Natural killer cell (primary cell): ENCODE data around the gene ANKRD50. TPM values are rescaled to one million over a fixed set of nuclear protein-coding genes. Genes with fewer than 3 reads are reported as not detected.

Source experiments
- ATAC-seq, 3 donors: fragments of 150-1000 bp in 2 of 3; fragments of 200-7000 bp in 1 of 3; cut with Tn5 transposase; 1 replicate in 1 of 3; 2 replicates in 2 of 3; pipeline ENCODE4 v1.10.0; 2021; ENCODE audit warnings: mild to moderate bottlenecking in 2 of 3, moderate library complexity in 2 of 3
- DNase-seq, 2 donors: peaks; one replicate each; pipeline versions ENCODE4 v3.0.0 to v3.0.0-alpha.2; 2013 to 2021; ENCODE audit warnings: mixed read lengths in 1 of 2
- H3K27ac ChIP-seq: one replicate; pipeline ENCODE4 v1.5.1; 2013; ENCODE audit warnings: mild to moderate bottlenecking, low read length
- H3K27me3 ChIP-seq: one replicate; pipeline ENCODE4 v1.6.1; 2013; ENCODE audit warnings: low read length; ENCODE audit not compliant: control insufficient read depth, insufficient read depth
- H3K36me3 ChIP-seq: one replicate; pipeline ENCODE4 v1.6.1; 2013; ENCODE audit warnings: low read length; ENCODE audit not compliant: control insufficient read depth, insufficient read depth
- H3K4me1 ChIP-seq: one replicate; pipeline ENCODE4 v1.6.1; 2013; ENCODE audit warnings: low read length; ENCODE audit not compliant: control insufficient read depth, insufficient read depth
- H3K4me3 ChIP-seq: one replicate; pipeline ENCODE4 v1.5.1; 2013; ENCODE audit warnings: low read length
- H3K9me3 ChIP-seq: one replicate; pipeline ENCODE4 v1.6.1; 2013; ENCODE audit warnings: low read length; ENCODE audit not compliant: control insufficient read depth, insufficient read depth
- H3K27ac Mint-ChIP-seq, 2 donors: one replicate each; pipeline ENCODE4 v1.8.0; 2022; ENCODE audit warnings: mild to moderate bottlenecking in 2 of 2, mixed read lengths in 2 of 2, moderate library complexity in 1 of 2
- H3K27me3 Mint-ChIP-seq, 2 donors: one replicate each; pipeline ENCODE4 v1.8.0; 2022; ENCODE audit warnings: low read depth in 2 of 2, mixed read lengths in 2 of 2
- H3K36me3 Mint-ChIP-seq: one replicate; pipeline ENCODE4 v1.8.0; 2022; ENCODE audit warnings: mixed read lengths
- H3K4me1 Mint-ChIP-seq, 2 donors: one replicate each; pipeline ENCODE4 v1.8.0; 2022; ENCODE audit warnings: mixed read lengths in 2 of 2
- H3K4me3 Mint-ChIP-seq: one replicate; pipeline ENCODE4 v1.8.0; 2022; ENCODE audit warnings: mild to moderate bottlenecking, moderate library complexity, mixed read lengths
- H3K9me3 Mint-ChIP-seq, 2 donors: one replicate each; pipeline ENCODE4 v1.8.0; 2022; ENCODE audit warnings: mixed read lengths in 2 of 2
- WGBS: methylation state at CpG from one replicate; pipeline ENCODE4 v1.1.7; 2013; ENCODE audit warnings: missing lambda C conversion rate; ENCODE audit not compliant: insufficient coverage; 5-methylcytosine and 5-hydroxymethylcytosine counted together
- intact Hi-C: fragments of 100-400 bp; cut with micrococcal nuclease; formaldehyde crosslinking; loops from one replicate; pipeline ENCODE4 v1.14.2; 2022
- total RNA-seq, 4 donors: library from RNA; stranded (reverse); fragments of 120-200 nt in 1 of 4; gene quantifications; one replicate each; pipeline versions ENCODE4 v1.2.3 to v1.2.4, GENCODE V29; 2013 to 2022
- TF ChIP-seq, protein P1 (sequence below): fragments of 200-600 bp; IDR thresholded peaks from one replicate; pipeline ENCODE4 v1.8.0; 2022; ENCODE audit warnings: antibody characterized with exemption

ANKRD50 gene
- total RNA-seq, 3 donors from 2014 or later (not counting 1 experiment from before 2014, with no cell fraction given) = 0.82 to 1.3 (median 0.90) TPM

DNA sequence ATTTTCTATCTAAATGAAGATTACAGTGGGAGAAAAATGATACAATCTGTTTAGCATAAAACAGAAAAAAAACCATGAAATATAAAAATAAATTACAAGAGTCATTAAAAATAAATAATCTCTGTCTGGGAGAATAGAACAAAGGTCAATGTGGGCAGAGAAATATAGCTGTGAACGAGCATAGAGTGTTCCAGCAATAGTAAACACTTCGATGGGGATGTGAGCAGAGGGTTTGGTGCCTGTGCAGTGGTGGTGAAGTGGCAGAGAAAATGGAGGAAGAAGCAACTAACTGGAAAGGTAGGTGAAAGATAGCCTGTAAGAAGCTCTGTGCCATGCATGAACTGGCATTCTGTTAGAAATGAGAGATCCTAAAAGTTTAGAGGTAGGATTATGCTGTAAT is 64.9 kb downstream of the ANKRD50 start:
- no peaks in the 10 kb centered on the region for H3K4me1 ChIP-seq
- Mint-ChIP-seq H3K4me3 (no peak overlapping the region), H3K27ac (no peak overlapping the region), H3K27me3 (no peaks in the 10 kb centered on the region), H3K4me1 (no peaks in the 10 kb centered on the region), H3K9me3 (peaks cover 0 to 4% of the 10 kb centered on the region in 2 donors), H3K36me3 (no peaks in the 10 kb centered on the region)
- no peak overlapping the region for H3K4me3 ChIP-seq
- TF ChIP-seq, protein P1, sequence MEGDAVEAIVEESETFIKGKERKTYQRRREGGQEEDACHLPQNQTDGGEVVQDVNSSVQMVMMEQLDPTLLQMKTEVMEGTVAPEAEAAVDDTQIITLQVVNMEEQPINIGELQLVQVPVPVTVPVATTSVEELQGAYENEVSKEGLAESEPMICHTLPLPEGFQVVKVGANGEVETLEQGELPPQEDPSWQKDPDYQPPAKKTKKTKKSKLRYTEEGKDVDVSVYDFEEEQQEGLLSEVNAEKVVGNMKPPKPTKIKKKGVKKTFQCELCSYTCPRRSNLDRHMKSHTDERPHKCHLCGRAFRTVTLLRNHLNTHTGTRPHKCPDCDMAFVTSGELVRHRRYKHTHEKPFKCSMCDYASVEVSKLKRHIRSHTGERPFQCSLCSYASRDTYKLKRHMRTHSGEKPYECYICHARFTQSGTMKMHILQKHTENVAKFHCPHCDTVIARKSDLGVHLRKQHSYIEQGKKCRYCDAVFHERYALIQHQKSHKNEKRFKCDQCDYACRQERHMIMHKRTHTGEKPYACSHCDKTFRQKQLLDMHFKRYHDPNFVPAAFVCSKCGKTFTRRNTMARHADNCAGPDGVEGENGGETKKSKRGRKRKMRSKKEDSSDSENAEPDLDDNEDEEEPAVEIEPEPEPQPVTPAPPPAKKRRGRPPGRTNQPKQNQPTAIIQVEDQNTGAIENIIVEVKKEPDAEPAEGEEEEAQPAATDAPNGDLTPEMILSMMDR = no peak
- ATAC-seq (no peak), DNase-seq (no peak)
- H3K9me3 ChIP-seq = no peaks in the 10 kb centered on the region
- no peaks in the 10 kb centered on the region for H3K36me3 ChIP-seq
- intact Hi-C loops = no loop called here
- no peaks in the 10 kb centered on the region for H3K27me3 ChIP-seq
- WGBS = 79% methylated on average over 2 of the region's 2 CpGs
- no peak overlapping the region for H3K27ac ChIP-seq

DNA sequence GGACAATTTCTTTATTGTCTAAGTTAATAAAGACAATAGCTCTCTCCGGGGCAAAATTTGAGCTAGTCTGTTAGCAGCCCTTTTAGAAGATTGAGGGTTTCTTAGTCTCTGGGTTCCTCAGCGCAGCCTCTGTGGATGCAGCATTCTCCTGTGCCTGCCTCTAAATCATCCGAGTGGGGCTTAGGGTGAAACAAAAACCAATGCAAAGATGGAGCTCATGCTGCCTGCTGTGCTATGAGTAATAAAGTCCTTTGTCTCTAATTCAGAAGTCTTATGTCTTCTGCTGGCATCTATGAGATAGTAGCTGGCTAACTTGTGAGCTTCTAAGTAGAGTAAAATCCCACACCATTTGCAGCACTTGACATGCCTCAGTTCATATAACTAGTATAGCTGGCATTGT is 67.9 kb downstream of the ANKRD50 start:
- Mint-ChIP-seq H3K36me3 (no peaks in the 10 kb centered on the region), H3K27ac (no peak overlapping the region), H3K9me3 (peaks cover 0 to 4% of the 10 kb centered on the region in 2 donors), H3K4me3 (no peak overlapping the region), H3K27me3 (no peaks in the 10 kb centered on the region), H3K4me1 (no peaks in the 10 kb centered on the region)
- intact Hi-C loops = no loop called here
- TF ChIP-seq, protein P1 = no peak
- H3K27ac ChIP-seq = no peak overlapping the region
- DNase-seq = no peak
- WGBS = 87% methylated on average over 3 of the region's 3 CpGs
- no peak overlapping the region for H3K4me3 ChIP-seq
- H3K36me3 ChIP-seq = no peaks in the 10 kb centered on the region
- no peaks in the 10 kb centered on the region for H3K4me1 ChIP-seq
- H3K27me3 ChIP-seq = no peaks in the 10 kb centered on the region
- H3K9me3 ChIP-seq = no peaks in the 10 kb centered on the region
- no peak for ATAC-seq

DNA sequence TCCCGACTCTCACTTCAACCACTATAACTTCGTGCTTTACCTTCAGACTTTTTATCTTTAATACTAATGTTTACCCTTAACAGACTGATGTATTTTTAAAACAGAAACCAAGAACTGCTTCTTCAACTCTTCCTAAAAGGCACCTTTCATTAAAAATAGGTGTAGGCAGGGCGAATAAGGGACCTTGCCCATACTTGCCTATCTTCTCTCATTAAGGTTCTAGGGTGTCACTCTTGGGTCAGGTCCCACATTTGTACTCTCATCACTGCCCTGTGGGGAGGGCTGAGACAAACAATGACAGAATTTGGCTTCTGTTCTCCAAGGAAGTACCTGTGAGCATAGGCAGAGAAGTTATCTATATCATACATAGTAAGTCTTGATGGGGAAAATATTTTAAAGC is 69.7 kb downstream of the ANKRD50 start:
- H3K9me3 Mint-ChIP-seq = peaks cover 4 to 5% of the 10 kb centered on the region in 2 donors

More for the DNA sequence above, 69.7 kb downstream of the ANKRD50 start:
- Mint-ChIP-seq H3K36me3 (no peaks in the 10 kb centered on the region), H3K4me3 (no peak overlapping the region), H3K27me3 (no peaks in the 10 kb centered on the region), H3K27ac (no peak overlapping the region), H3K4me1 (no peaks in the 10 kb centered on the region)
- WGBS = 100% methylated on average over 3 of the region's 3 CpGs
- Histone ChIP-seq H3K36me3 (no peaks in the 10 kb centered on the region), H3K27ac (no peak overlapping the region), H3K9me3 (no peaks in the 10 kb centered on the region), H3K27me3 (no peaks in the 10 kb centered on the region), H3K4me3 (no peak overlapping the region), H3K4me1 (no peaks in the 10 kb centered on the region)
- ATAC-seq (no peak), DNase-seq (no peak)
- intact Hi-C loops = no loop called here
- TF ChIP-seq, protein P1 = no peak
